IMR-90 (cell line): Measurements from ENCODE around the gene PUDP. TPM values are rescaled to one million over a fixed set of nuclear protein-coding genes. Genes with fewer than 3 reads are reported as not detected.

Experiments
- ATAC-seq: fragments of 200-7000 bp; cut with Tn5 transposase; 2 replicates; pipeline ENCODE4 v1.9.1; 2020; ENCODE audit warnings: low read depth, mild to moderate bottlenecking, moderate library complexity
- BruUV-seq: library from RNA; stranded (reverse); fragments of 400-500 nt; replicated peaks from 2 replicates; lab custom pipeline; 2021; lab: Mats Ljungman, UMichigan
- CTCF ChIA-PET: fragments of 300-600 bp; formaldehyde crosslinking; extraction: SDS; loops from one replicate; lab custom pipeline; 2021; ENCODE audit warnings: antibody characterized with exemption; lab: Yijun Ruan, JAX
- POLR2A ChIA-PET: fragments of 300-600 bp; sonication (Branson Sonifier 250); formaldehyde crosslinking; loops from one replicate; lab custom pipeline; 2022; ENCODE audit warnings: antibody characterized with exemption; ENCODE audit not compliant: unreplicated experiment; lab: Charles Lee
- DNase-seq: peaks from one replicate; pipeline ENCODE4 v3.0.0; 2013
- H2AFZ ChIP-seq: replicated peaks from 2 replicates; pipeline ENCODE3; 2013; ENCODE audit warnings: low read length, mild to moderate bottlenecking; ENCODE audit not compliant: poor library complexity
- H2AK5ac ChIP-seq: 2 replicates; pipeline ENCODE4 v1.6.1; 2013; ENCODE audit warnings: low read depth, low read length, inconsistent platforms
- H2AK9ac ChIP-seq: replicated peaks from 2 replicates; pipeline ENCODE3; 2013; ENCODE audit warnings: mild to moderate bottlenecking, low read depth, low read length, moderate library complexity; ENCODE audit not compliant: poor library complexity
- H2BK120ac ChIP-seq: 2 replicates; pipeline ENCODE4 v1.6.1; 2013; ENCODE audit warnings: low read depth, low read length, inconsistent platforms
- H2BK15ac ChIP-seq: 3 replicates; pipeline ENCODE4 v1.6.1; 2013; ENCODE audit warnings: low read depth, low read length, inconsistent platforms
- H2BK20ac ChIP-seq: 2 replicates; pipeline ENCODE4 v1.6.1; 2013; ENCODE audit warnings: low read depth, mild to moderate bottlenecking, inconsistent platforms, low read length, moderate library complexity
- H2BK5ac ChIP-seq: 2 replicates; pipeline ENCODE4 v1.6.1; 2013; ENCODE audit warnings: mild to moderate bottlenecking, low read depth, low read length, inconsistent platforms; ENCODE audit not compliant: poor library complexity, severe bottlenecking
- H3K14ac ChIP-seq: replicated peaks from 2 replicates; pipeline ENCODE4 v1.6.1; 2013; ENCODE audit warnings: low read depth, low read length, inconsistent platforms
- H3K18ac ChIP-seq: 2 replicates; pipeline ENCODE4 v1.6.1; 2013; ENCODE audit warnings: low read depth, low read length, control low read depth
- H3K23ac ChIP-seq: 2 replicates; pipeline ENCODE4 v1.6.1; 2013; ENCODE audit warnings: low read depth, low read length, inconsistent platforms
- H3K27ac ChIP-seq: 2 replicates; pipeline ENCODE4 v1.5.1; 2013; ENCODE audit warnings: mild to moderate bottlenecking, control low read depth, low read length; ENCODE audit not compliant: insufficient read depth
- H3K27me3 ChIP-seq: 2 replicates; pipeline ENCODE4 v1.6.1; 2013; ENCODE audit warnings: low read length; ENCODE audit not compliant: control insufficient read depth, insufficient read depth
- H3K36me3 ChIP-seq: 2 replicates; pipeline ENCODE4 v1.6.1; 2013; ENCODE audit warnings: low read length, mixed read lengths; ENCODE audit not compliant: control insufficient read depth, insufficient read depth
- H3K4ac ChIP-seq: 2 replicates; pipeline ENCODE4 v1.6.1; 2013; ENCODE audit warnings: low read depth, low read length, inconsistent platforms
- H3K4me1 ChIP-seq: 2 replicates; pipeline ENCODE4 v1.6.1; 2013; ENCODE audit warnings: low read length, mixed read lengths; ENCODE audit not compliant: control insufficient read depth, insufficient read depth
- H3K4me2 ChIP-seq: 2 replicates; pipeline ENCODE4 v1.6.1; 2013; ENCODE audit warnings: low read depth, mild to moderate bottlenecking, control low read depth, low read length, moderate library complexity
- H3K4me3 ChIP-seq: 2 replicates; pipeline ENCODE4 v1.5.1; 2013; ENCODE audit warnings: low read depth, mild to moderate bottlenecking, control low read depth, low read length, moderate library complexity; ENCODE audit not compliant: insufficient read depth
- H3K56ac ChIP-seq: 2 replicates; pipeline ENCODE4 v1.6.1; 2013; ENCODE audit warnings: low read length, inconsistent platforms; ENCODE audit not compliant: insufficient read depth; ENCODE audit errors: extremely low read depth
- H3K79me1 ChIP-seq, 2 experiments: 2 replicates each; pipeline ENCODE4 v1.6.1; 2013; ENCODE audit warnings: low read length in 2 of 2, inconsistent platforms in 1 of 2, low read depth in 1 of 2
- H3K9ac ChIP-seq: 2 replicates; pipeline ENCODE4 v1.6.1; 2013; ENCODE audit warnings: low read depth, low read length, control low read depth
- H3K9me1 ChIP-seq: 2 replicates; pipeline ENCODE4 v1.6.1; 2013; ENCODE audit warnings: low read length, inconsistent platforms; ENCODE audit not compliant: insufficient read depth
- H3K9me3 ChIP-seq: 2 replicates; pipeline ENCODE4 v1.6.1; 2013; ENCODE audit warnings: low read length; ENCODE audit not compliant: control insufficient read depth, insufficient read depth
- H4K20me1 ChIP-seq: 2 replicates; pipeline ENCODE4 v1.6.1; 2013; ENCODE audit warnings: low read length, inconsistent platforms; ENCODE audit not compliant: insufficient read depth
- H4K5ac ChIP-seq: 2 replicates; pipeline ENCODE4 v1.6.1; 2013; ENCODE audit warnings: mild to moderate bottlenecking, low read depth, low read length, control low read depth
- H4K8ac ChIP-seq, 2 experiments: 2 replicates each; pipeline ENCODE4 v1.6.1; 2013; ENCODE audit warnings: low read depth in 2 of 2, low read length in 2 of 2, control low read depth in 1 of 2, inconsistent platforms in 1 of 2
- H4K91ac ChIP-seq: 2 replicates; pipeline ENCODE4 v1.6.1; 2013; ENCODE audit warnings: low read depth, low read length, inconsistent platforms; ENCODE audit not compliant: insufficient read depth
- BHLHE40 ChIP-seq: fragments of 150-350 bp; IDR thresholded peaks from 2 replicates; pipeline ENCODE4 v1.6.1; 2016; ENCODE audit warnings: mild to moderate bottlenecking, low read depth, low read length
- CEBPB ChIP-seq: IDR thresholded peaks from 2 replicates; pipeline ENCODE4 v1.6.1; 2012; ENCODE audit warnings: low read depth, low read length, improper control_type of control experiment
- CHD1 ChIP-seq: IDR thresholded peaks from 2 replicates; pipeline ENCODE4 v1.6.1; 2012; ENCODE audit warnings: low read depth, low read length, improper control_type of control experiment
- CTCF ChIP-seq: conservative IDR thresholded peaks from 2 replicates; pipeline ENCODE4 v1.5.1; 2012; ENCODE audit warnings: mild to moderate bottlenecking, low read depth, low read length, improper control_type of control experiment
- ELK1 ChIP-seq: fragments of 150-350 bp; IDR thresholded peaks from 2 replicates; pipeline ENCODE4 v1.6.1; 2016; ENCODE audit warnings: low read depth, mild to moderate bottlenecking, low read length, moderate library complexity, borderline replicate concordance
- FOS ChIP-seq: fragments of 150-350 bp; IDR thresholded peaks from 2 replicates; pipeline ENCODE4 v1.6.1; 2016; ENCODE audit warnings: low read depth, low read length
- MAZ ChIP-seq: IDR thresholded peaks from 2 replicates; pipeline ENCODE4 v1.6.1; 2012; ENCODE audit warnings: low read depth, mild to moderate bottlenecking, low read length, improper control_type of control experiment, moderate library complexity, borderline replicate concordance
- NFE2L2 ChIP-seq: fragments of 150-350 bp; IDR thresholded peaks from 2 replicates; pipeline ENCODE4 v1.6.1; 2016; ENCODE audit warnings: low read depth, mild to moderate bottlenecking, low read length
- POLR2A ChIP-seq: IDR thresholded peaks from 2 replicates; pipeline ENCODE4 v1.6.1; 2012; ENCODE audit warnings: mild to moderate bottlenecking, low read depth, low read length
- RAD21 ChIP-seq: IDR thresholded peaks from 2 replicates; pipeline ENCODE4 v1.6.1; 2012; ENCODE audit warnings: low read length, improper control_type of control experiment
- RCOR1 ChIP-seq: IDR thresholded peaks from 2 replicates; pipeline ENCODE4 v1.6.1; 2012; ENCODE audit warnings: mild to moderate bottlenecking, low read length, improper control_type of control experiment; ENCODE audit not compliant: insufficient replicate concordance
- RFX5 ChIP-seq: IDR thresholded peaks from 2 replicates; pipeline ENCODE4 v1.8.0; 2012; ENCODE audit warnings: low read depth, mild to moderate bottlenecking, low read length, moderate library complexity
- SMC3 ChIP-seq: fragments of 150-350 bp; IDR thresholded peaks from 2 replicates; pipeline ENCODE4 v1.6.1; 2016; ENCODE audit warnings: low read depth, mild to moderate bottlenecking, antibody characterized with exemption, low read length, moderate library complexity
- USF2 ChIP-seq: fragments of 150-350 bp; IDR thresholded peaks from 2 replicates; pipeline ENCODE4 v1.6.1; 2017; ENCODE audit warnings: mild to moderate bottlenecking, antibody characterized with exemption, low read length, low read depth
- WGBS, 2 experiments: methylation state at CpG; one replicate each; pipeline versions ENCODE4 v1.1.5 to v1.1.7; 2013; ENCODE audit warnings: missing lambda C conversion rate in 2 of 2; ENCODE audit not compliant: insufficient read length in 1 of 2; ENCODE audit errors: extremely low coverage in 2 of 2; 5-methylcytosine and 5-hydroxymethylcytosine counted together
- dilution Hi-C: fragments of 300-500 bp; cut with HindIII; formaldehyde crosslinking; loops from one replicate; pipeline ENCODE4 v1.14.3; 2018; ENCODE audit warnings: low sequenced_read_pairs; ENCODE audit not compliant: unreplicated experiment
- in situ Hi-C: fragments of 300-500 bp; cut with MboI; formaldehyde crosslinking; loops from 3 replicates; pipeline ENCODE4 v1.14.3; 2019; ENCODE audit warnings: low sequenced_read_pairs, inconsistent platforms, mixed read lengths
- intact Hi-C: fragments of 100-400 bp; cut with micrococcal nuclease; formaldehyde crosslinking; loops from 2 replicates; pipeline ENCODE4 v1.10.0; 2022
- polyA plus RNA-seq, 3 experiments: library from polyadenylated mRNA; depleted of rRNA; stranded (reverse); fragments of >200 nt; gene quantifications; 2 replicates each; pipeline ENCODE4 v1.2.3, GENCODE V29; 2012; ENCODE audit warnings: low replicate concordance in 1 of 3
- total RNA-seq: library from RNA; depleted of rRNA; stranded (reverse); fragments of >200 nt; gene quantifications from 2 replicates; pipeline ENCODE4 v1.2.3, GENCODE V29; 2012

Gene PUDP
- total and polyA plus RNA-seq, 2 of the 4 experiments (the other 2 are of a cell fraction), result 22.2 to 28.6 TPM

DNA sequence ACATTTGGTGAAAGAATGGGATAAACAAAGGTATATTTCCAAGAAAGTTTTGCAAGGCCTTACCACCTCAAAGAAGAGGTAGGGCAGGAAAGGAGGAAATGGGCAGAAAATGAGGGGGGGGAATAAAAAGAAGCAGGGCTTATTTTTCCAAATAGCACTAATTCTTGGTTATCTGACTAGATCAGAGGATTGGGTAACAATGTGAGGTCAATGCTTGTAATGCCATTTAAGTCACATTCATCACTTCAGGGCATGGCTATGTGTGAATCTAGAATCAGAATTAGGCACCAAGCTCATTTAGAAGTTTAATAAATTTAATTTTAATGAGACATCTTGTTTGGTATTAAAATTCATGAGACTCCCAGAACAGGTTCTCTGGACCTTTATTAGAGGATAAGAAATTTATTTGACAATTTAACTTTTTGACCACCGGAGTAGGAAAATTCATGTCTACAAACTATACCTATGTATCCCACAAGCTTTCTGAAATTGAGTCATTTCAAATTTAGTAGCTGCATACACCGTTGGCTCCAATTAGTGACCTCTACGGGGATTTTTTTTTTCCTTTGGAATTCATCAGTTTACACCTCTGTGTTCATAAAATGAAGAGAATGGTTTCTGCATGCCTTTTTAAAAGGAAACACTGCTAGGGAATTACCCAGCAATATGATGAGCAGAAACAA, 1.8 kb downstream of the PUDP start:
- H4K91ac ChIP-seq, result no peak overlapping the region
- no peak overlapping the region for H2AK9ac ChIP-seq
- no peak overlapping the region for H3K9ac ChIP-seq
- no peak overlapping the region for H3K18ac ChIP-seq
- H3K4me3 ChIP-seq, result no peak overlapping the region
- H3K56ac ChIP-seq, result no peak overlapping the region
- no peak overlapping the region for H2BK15ac ChIP-seq
- no peak overlapping the region for H3K4ac ChIP-seq
- H3K14ac ChIP-seq, result no peak overlapping the region
- H3K9me3 ChIP-seq, result no peaks in the 10 kb centered on the region
- DNase-seq (no peak), ATAC-seq (no peak)
- no peak overlapping the region for H4K8ac ChIP-seq
- no peak overlapping the region for H2AK5ac ChIP-seq
- no peak overlapping the region for H2AFZ ChIP-seq
- intact Hi-C loops, result loop anchor here (5.0 kb wide), 1 partner anchor 441 kb away; no protein-coding TSS in a partner anchor
- H3K4me1 ChIP-seq, result peaks cover 4% of the 10 kb centered on the region; the same call in 1 of the 2 replicates
- CTCF ChIA-PET, result interaction anchor here (0.6 kb wide), 1 partner anchor 785 kb away, joined by 8 read pairs; no protein-coding TSS in a partner anchor
- no peak overlapping the region for H2BK120ac ChIP-seq
- dilution Hi-C loops, result no loop called here
- peaks cover 4% of the 10 kb centered on the region; the same call in 1 of the 2 replicates for H4K20me1 ChIP-seq
- in situ Hi-C loops, result no loop called here
- no peak overlapping the region for H2BK5ac ChIP-seq
- H3K79me1 ChIP-seq, result peaks cover 9 to 31% of the 10 kb centered on the region in 2 experiments; a peak in 3 of 4 replicates
- POLR2A ChIA-PET, result interaction anchor here (0.6 kb wide), 2 partner anchors 212 to 316 kb away, joined by 4 to 13 read pairs; no protein-coding TSS in a partner anchor
- H3K27ac ChIP-seq, result no peak overlapping the region
- peaks cover 2% of the 10 kb centered on the region; the same call in 1 of the 2 replicates for H3K9me1 ChIP-seq
- H2BK20ac ChIP-seq, result no peak overlapping the region
- no CpG with 5 or more reads among the region's 3 CpGs for WGBS, 2 experiments
- no peaks in the 10 kb centered on the region for H3K27me3 ChIP-seq
- no TSS peak for BruUV-seq
- H3K4me2 ChIP-seq, result no peak overlapping the region
- TF ChIP-seq USF2, result no peak
- TF ChIP-seq RFX5, result no peak
- TF ChIP-seq CEBPB, result no peak
- TF ChIP-seq CHD1, result no peak
- no peak for TF ChIP-seq BHLHE40
- no peak for TF ChIP-seq CTCF
- no peak for TF ChIP-seq RCOR1
- no peak for TF ChIP-seq FOS
- TF ChIP-seq POLR2A, result no peak
- TF ChIP-seq SMC3, result no peak
- TF ChIP-seq NFE2L2, result no peak
- TF ChIP-seq ELK1, result no peak
- TF ChIP-seq RAD21, result no peak
- no peak for TF ChIP-seq MAZ
- H4K5ac ChIP-seq, result no peak overlapping the region
- H3K23ac ChIP-seq, result no peak overlapping the region
- H3K36me3 ChIP-seq, result no peaks in the 10 kb centered on the region
